Activated CD4-positive, alpha-beta T cell treated with anti-CD3 and anti-CD28 coated beads, Interleukin-2, amount 50 U/mL, for 1 hour (primary cell): Measurements from ENCODE around the gene COL23A1.

Source experiments
- DNase-seq: peaks from one replicate; pipeline ENCODE4 v3.0.0-alpha.2; 2020

The COL23A1 gene

DNA sequence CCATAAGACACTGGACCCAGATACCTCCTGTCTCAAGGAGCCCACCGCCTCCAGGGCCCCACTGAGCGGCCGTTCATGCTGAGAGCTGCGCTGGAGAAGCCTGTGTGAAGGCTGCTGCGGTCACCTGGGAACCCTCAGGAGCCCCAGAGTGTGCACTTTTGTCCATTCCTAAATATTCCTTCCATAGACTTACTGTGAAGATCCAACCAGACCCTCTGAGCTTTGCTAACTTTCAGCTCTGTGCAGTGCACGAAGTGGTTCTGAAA lies 119.5 kb downstream of the COL23A1 start:
- no peak for DNase-seq

GRCh38 chr5:178469975-178470759 lies 120.0 kb downstream of the COL23A1 start:
- no peak for DNase-seq

- DNase-seq = no peak
Observed at GRCh38 chr5:178469011-178469974, 120.9 kb downstream of the COL23A1 start.

- no peak for DNase-seq
Observed at GRCh38 chr5:178468196-178468685, 122.0 kb downstream of the COL23A1 start.

GRCh38 chr5:178467568-178468195 lies 122.5 kb downstream of the COL23A1 start:
- DNase-seq = no peak

GRCh38 chr5:178467205-178467567 lies 123.0 kb downstream of the COL23A1 start:
- no peak for DNase-seq

- no peak for DNase-seq
Observed at GRCh38 chr5:178466342-178466741, 123.9 kb downstream of the COL23A1 start.

DNA sequence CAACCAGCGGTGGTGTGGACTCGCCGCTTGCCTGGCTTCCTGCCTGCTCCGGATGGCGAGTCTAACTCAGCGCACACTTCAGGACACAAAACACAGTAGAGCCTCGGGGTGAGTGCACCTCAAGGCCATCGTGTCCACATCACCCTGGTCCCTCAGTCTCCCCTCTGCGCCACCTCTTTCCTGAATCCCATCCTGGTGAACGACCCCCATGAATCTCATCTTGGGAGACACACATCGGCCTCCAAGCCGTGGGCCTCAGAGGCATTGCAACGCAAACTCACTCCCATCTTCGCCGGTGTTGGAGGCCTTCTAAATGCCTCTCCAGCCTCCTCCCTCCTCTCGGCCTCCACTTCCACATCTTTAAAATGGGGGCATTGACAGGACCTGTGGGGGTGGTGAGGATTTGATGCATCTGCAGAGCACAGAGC lies 124.3 kb downstream of the COL23A1 start:
- DNase-seq = no peak

DNA sequence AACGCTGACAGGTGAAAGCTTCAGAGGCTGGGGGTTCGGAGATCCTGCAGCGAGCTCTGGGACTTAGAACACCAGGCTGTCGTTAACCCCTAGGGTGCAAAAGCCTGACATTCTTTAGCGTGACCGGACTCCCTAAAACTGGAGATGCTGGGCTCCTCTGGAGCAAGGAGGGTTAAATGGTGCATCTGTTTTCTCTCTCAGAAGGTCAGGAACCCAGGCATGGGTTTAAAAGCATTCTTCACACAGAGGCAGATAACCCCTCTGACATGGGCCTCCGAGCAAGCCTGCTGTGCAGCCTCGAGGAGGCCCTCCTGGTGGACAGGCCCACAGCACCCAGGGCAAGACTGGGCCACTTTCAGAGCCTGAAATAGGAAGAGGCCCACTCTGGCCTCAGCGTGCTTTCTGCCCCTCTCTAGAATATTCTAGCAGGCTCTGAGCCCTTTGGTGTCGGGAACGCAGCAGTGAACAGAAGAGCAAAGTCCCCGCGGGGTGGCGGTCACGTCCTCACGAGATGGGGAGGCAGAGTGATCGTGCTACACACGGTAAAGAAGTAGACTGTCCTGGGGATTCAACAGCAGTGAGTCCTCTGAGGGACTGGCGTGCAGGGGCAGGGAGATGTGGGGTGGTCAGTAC lies 124.8 kb downstream of the COL23A1 start:
- no peak for DNase-seq

- no peak for DNase-seq
Observed at GRCh38 chr5:178464431-178465048, 125.7 kb downstream of the COL23A1 start.

DNA sequence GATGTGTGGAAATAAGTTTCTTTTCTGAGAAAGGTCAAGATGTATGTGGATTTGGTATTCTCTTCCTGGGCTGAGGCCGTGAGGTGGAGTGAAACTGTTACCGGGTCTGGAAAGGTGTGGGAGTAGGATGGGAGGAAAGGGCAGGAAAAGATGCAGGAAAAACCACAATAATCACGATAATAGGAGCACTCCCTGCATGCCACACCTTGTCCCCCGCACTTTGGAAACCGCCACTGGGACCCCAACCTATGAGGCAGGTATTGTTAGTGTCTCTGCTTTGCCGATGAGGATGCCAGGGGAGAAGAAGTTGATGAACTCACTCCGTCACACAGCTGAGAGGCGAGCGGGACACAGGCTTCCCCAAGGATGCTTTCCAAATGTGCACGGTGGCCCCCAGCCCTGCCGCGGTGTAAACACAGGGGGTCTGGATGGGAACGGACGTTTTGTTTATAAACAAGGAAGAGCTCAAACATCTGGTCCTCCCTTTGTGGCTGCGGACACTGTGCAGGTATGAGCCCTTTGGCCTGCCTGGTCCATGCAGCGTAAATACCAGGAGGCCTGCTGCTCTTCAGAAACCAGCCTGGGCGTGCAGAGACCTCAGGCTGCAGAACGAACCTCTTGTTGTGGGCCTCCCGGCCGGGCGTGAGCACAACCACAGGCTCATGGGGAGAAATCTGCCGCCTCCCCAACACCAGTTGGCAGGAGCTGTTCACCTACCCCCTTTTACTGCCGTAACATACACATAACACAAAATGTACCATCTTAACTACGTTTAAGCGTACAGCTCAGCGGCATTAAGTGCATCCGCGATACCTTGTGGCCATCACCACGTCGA lies 126.7 kb downstream of the COL23A1 start:
- no peak for DNase-seq

DNA sequence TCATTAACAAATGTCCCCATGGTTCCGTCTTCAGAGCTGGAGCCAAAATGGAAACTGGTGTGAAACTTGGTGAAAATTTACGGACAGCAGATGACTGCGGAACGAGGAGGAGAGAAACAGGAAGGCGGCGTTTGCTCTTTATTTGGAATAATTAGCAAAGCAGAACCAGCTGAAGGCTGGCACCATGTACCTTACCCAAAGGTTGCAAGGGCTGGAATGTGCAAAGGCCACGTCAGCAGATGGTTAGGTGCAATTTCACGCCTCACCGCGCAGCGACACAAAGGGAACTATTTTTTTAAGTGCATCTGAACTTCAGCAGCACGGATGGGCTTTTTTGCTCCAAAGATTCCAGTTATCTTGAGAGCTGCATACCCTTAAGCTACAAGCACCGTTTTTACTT lies 127.4 kb downstream of the COL23A1 start:
- DNase-seq = no peak

- DNase-seq = no peak
Observed at GRCh38 chr5:178462076-178462475, 128.1 kb downstream of the COL23A1 start.

DNA sequence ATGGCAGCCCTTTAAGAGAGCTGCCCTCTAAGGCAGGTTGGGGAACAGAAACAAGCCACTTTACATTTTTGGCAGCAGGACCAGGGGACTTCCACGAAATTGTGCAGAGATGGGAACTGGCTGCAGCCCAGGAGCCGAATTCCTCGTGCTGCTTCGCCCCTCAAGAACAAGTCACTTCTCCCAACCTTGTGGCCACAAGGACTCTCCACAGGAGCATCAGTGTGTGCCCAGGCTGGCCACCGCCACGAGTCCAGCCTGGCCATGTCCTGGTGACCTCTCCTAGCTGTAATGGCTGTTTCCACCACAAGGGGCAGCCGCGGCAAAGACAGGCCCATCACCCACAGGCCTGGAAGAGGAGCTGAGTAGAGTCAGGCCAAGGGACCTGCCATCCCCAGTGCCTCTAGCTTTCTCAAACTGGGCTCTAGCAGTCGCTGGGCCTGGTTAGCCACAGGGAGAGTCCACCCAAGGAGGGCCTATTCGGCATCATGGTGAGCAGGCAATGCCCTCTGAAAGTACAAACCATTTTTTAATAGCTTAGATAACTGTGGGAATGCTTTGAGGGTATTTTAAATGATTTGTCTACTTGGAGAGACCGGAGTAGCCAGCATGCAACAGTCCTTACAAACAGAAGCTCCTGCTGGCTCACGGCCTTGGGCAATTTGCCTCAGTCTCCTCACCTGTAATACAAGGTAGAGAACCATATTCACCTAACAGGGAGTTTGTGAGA lies 129.0 kb downstream of the COL23A1 start:
- DNase-seq = peak; percentile 32

- no peak for DNase-seq
Observed at GRCh38 chr5:178460598-178460997, 129.6 kb downstream of the COL23A1 start.

DNA sequence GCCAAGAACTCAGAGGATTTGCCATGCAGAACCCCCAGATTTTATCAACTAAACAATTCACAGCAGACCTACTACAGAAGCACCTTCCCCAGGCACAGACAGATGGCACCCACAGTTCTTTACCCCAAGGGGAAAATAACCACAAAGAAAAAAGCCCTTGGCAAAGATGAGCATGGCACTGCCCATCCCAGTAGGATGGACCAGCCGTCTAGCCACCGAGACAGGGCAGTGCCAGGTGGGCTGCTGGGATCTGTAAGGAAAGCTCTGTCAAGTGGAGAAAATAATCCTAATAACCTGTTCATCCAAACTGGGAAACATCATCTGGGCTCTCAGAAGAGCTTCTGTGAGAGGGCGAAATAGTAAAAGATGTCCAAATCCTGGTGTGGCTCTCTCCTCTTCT lies 130.0 kb downstream of the COL23A1 start:
- no peak for DNase-seq

DNA sequence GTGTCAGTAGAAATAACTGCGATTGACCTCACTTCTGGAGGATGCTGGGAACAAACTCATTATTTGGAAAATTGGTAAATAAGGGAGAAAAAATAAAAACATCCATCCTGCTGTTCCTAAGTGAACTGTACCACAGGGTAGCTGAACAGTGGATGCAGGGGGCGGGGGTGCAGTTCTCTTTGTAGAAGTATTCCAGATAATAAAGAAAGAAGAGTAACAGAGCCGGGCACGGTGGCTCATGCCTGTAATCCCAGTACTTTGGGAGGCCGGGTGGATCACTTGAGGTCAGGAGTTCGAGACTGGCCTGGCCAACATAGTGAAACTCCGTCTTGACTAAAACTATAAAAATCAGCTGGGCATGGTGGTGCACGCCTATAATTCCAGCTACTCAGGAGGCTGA lies 132.1 kb downstream of the COL23A1 start:
- DNase-seq = no peak

DNA sequence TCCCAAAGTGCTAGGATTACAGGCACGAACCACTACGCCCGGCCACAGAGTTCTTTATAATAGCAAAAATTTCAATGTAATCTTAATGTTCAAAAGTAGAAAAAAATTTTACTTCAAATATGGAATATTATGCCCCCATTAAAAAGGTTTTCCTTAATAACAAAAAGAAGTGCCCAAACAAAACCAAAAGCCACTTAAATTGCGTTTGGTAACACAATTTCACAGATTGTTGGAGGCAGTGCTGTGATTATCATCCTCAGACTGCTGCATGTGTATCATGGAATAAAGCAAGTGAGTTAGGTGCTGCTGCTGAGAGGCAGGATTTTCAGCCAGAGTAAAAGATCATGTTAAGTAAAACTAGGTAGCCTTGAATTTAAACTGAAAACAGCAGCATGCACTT lies 132.7 kb downstream of the COL23A1 start:
- DNase-seq = no peak

DNA sequence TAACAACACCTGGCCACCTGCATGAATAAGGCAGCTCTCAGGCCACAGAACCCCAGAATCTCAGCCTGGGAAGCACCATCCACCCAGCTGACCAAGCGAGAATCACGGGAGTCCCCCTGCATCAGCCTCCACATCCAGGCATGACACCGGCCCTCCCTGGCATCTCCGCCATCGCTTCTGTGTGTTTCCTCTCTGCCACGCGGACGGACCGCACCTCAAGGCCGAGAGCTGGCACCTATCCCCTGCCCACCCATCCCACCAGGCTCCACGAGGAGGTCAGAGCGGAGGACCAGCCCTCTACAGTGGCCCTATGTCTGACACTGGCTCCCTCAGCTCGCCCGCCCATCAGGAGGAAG lies 134.7 kb downstream of the COL23A1 start:
- no peak for DNase-seq

- DNase-seq = no peak
Observed at GRCh38 chr5:178454821-178455479, 135.2 kb downstream of the COL23A1 start.

GRCh38 chr5:178454303-178454702 lies 135.9 kb downstream of the COL23A1 start:
- DNase-seq = no peak
